Measurements from ENCODE around the gene MAP3K10.

DNA sequence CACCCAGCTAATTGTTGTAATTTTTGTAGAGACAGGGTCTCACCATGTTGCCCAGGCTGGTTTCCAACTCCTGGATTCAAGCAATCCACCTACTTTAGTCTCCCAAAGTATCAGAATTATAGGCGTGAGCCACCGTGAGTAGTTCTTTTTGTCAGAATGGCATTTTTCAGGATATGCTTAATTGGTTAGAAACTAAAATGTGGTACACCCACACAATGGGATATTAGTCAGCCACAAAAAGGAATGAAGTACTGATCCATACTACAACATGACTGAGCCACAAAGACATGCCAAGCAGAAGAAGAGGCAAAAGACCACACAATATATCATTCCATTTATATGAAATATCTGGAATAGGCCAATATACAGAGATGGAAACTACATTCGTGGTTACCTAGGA, 41.7 kb upstream of the MAP3K10 start:
- TF ChIP-seq CREB1 (IDR thresholded peaks at IDR 0.05) (no peak), CREB1 (CRISPR knock-in tag; IDR thresholded peaks at IDR 0.05) (no peak), NFKB2 (CRISPR knock-in tag; IDR thresholded peaks at IDR 0.05; ENCODE audit: borderline replicate concordance) (no peak), RELA (CRISPR knock-in tag; IDR thresholded peaks at IDR 0.05) (no peak), NFE2L2 (IDR thresholded peaks at IDR 0.05; ENCODE audit: low read length) (no peak), MTA1 (CRISPR knock-in tag; IDR thresholded peaks at IDR 0.05; ENCODE audit: borderline replicate concordance) (no peak), RNF2 (conservative IDR thresholded peaks at IDR 0.05; ENCODE audit: low read depth) (no peak)

All from HepG2 (cell line).